IPS-18c (cell line): ENCODE measurements around the gene DCAF8.
"Not testable (repeated sequence)": the region's sequence is repeated elsewhere in the genome, so short reads cannot be mapped to it uniquely, and the experiment has no call there.

Experiments
- H3K4me3 ChIP-seq: 2 replicates; pipeline ENCODE4 v1.7.0; 2013; ENCODE audit warnings: low read depth, mild to moderate bottlenecking, low read length, moderate library complexity; ENCODE audit not compliant: insufficient read depth
- H3K9me3 ChIP-seq: one replicate; pipeline ENCODE4 v1.6.1; 2013; ENCODE audit warnings: mild to moderate bottlenecking, low read length, moderate library complexity; ENCODE audit not compliant: control insufficient read depth, insufficient read depth

The DCAF8 gene

GRCh38 chr1:160261893-160262794 is at the start of gene DCAF8:
Gene DCAF8, minus strand, starts transcription at chr1:160262549. Its CDS starts 18,541 bp downstream, at chr1:160244008.
- H3K4me3 ChIP-seq: peak within 1 kb of the TSS; percentile 98
- H3K9me3 ChIP-seq: peaks cover 2% of the 10 kb centered on the region

- Histone ChIP-seq H3K9me3 (peaks cover 2% of the 10 kb centered on the region), H3K4me3 (no peak overlapping the region)
These were observed 47.2 kb upstream of the DCAF8 start for GRCh38 chr1:160309571-160309970.

DNA sequence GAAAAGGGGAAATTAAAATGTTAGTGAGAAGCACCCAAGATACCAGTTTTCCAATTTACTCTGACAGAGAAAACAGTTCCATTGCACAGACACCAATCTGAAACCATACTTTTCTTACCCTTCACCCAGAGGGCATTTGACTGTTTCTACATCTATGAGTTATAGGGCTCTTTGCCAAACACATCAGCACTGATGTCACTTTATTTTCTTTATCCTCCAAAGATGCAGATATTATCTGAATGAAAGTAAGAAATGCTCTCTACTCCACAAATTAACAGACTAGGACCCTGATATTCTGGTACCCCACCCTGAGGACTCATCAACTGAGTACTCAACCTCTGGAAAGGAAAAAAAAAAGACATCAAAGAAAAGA is 46.8 kb upstream of the DCAF8 start:
- H3K9me3 ChIP-seq: peaks cover 2% of the 10 kb centered on the region

DNA sequence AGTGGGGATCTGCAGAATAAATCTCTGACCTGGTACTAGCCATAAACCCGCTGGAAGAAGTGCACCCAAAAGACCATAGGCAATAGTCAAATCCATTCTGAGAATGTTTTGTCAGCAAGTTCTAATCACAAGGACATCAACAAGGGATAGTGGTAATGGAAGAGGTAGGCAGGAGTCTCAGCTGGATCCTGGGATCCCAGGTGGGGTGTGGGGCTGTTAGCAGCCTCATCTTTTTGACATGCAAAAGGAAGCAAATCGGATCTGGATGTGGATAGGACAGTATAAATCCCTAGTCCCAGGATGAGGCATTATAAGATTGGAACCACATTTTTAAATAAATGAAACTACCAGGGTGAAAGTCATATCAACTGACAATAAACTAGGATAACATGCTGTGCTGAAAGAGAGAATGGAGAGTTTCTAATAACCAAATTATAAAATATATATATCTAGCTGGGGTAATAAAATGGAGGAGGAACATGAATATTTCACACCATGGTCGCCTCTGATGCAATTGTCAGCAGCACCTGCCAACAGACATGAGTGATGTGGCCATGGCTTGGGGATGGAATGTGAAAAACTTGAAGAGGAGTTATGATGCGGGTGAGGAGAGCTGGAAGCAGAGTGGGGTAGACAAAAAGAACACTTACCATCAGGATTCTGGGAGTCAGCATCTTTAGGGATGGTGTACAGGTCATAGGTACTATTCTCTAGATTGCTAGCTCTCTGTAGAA is 46.3 kb upstream of the DCAF8 start:
- no peak overlapping the region for H3K4me3 ChIP-seq
- peaks cover 2% of the 10 kb centered on the region for H3K9me3 ChIP-seq

More for the DNA sequence above, 46.8 kb upstream of the DCAF8 start:
- H3K4me3 ChIP-seq: no peak overlapping the region

- Histone ChIP-seq H3K9me3 (no peaks in the 10 kb centered on the region), H3K4me3 (no peak overlapping the region)
These were observed 44.9 kb upstream of the DCAF8 start for GRCh38 chr1:160307118-160307791.

- Histone ChIP-seq H3K4me3 (no peak overlapping the region), H3K9me3 (no peaks in the 10 kb centered on the region)
These were observed 37.8 kb upstream of the DCAF8 start for GRCh38 chr1:160300173-160300572.

DNA sequence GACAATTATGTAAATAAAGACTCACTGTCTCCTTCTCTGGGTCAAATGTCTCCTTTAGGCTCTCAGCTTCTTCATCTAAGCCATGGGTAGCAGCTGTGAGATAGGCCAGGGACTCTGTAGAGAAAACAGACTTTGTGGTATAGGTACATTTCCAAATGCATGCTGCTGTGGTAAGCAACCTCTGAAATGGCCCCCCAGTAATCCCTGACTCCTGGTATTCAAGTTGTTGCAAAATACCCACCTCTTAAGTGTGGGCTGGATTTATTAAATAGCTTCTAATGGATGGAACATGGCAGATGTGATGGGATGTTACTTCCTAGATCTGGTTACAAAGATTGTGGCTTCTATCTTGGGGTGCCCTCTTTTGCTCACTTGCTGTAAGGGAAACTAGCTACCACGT is 33.7 kb upstream of the DCAF8 start:
- H3K9me3 ChIP-seq: no peaks in the 10 kb centered on the region
- H3K4me3 ChIP-seq: no peak overlapping the region

GRCh38 chr1:160293020-160293968 is 30.9 kb upstream of the DCAF8 start:
- no peaks in the 10 kb centered on the region for H3K9me3 ChIP-seq
- no peak overlapping the region for H3K4me3 ChIP-seq

GRCh38 chr1:160291248-160292220 is 29.2 kb upstream of the DCAF8 start:
- no peaks in the 10 kb centered on the region for H3K9me3 ChIP-seq
- no peak overlapping the region for H3K4me3 ChIP-seq

DNA sequence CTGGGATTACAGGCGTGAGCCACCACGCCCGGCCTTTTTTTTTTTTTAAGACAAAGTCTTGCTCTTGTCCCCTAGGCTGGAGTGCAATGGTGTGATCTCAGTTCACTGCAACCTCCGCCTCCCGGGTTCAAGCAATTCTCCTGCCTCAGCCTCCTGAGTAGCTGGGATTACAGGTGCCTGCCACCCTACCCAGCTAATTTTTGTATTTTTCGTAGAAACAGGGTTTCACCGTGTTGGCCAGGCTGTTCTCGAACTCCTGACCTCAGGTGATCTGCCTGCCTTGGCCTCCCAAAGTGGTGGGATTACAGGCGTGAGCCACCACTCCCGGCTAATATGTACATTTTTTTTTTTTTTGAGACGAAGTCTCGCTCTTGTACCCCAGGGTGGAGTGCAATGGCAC is 25.4 kb upstream of the DCAF8 start:
- not testable (repeated sequence) for H3K9me3 ChIP-seq, H3K4me3 ChIP-seq

DNA sequence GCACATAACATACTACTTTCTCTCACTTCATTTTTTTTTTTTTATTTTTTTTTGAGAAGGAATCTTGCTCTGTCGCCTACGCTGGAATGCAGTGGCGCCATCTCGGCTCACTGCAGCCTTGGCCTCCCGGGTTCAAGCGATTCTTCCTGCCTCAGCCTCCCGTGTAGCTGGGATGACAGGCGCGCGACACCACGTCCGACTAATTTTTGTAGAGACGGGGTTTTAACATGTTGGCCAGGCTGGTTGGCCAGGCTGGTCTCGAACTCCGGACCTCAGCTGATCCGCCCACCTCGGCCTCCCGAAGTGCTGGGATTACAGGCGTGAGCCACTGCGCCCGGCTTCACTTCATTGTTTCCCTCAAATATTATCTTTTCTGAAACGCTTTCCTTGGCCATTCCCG is 23.2 kb upstream of the DCAF8 start:
- Histone ChIP-seq H3K4me3 (peak overlapping the region; percentile 83; the same call in 1 of the 2 replicates), H3K9me3 (no peaks in the 10 kb centered on the region)

DNA sequence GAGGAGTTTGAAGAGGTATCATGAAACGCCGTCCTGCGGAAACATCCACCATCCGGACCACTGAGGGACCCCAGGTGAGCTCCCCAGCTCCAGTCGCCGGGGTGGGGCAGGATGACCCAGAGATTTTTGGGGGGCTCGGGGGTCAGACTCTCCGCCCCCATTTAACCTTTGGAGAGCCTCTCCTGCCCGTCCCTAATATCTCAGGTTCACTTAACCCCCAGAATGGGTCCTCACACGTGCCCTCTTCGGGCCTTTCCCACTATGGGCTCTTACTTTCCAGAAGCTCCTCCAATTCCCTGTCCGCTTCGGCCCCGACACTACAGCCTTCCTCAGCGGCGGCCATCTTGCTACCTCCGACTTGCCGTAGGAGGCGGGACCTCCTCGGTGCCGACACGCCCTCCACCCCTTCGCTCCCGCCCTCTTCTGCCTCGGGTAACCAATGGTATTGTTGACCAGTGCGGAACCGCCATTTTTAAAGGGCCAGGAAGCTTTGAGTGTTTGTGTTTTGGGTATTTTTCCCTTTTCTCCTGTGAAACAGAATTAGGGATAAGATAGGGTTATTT is 22.5 kb upstream of the DCAF8 start, which contains the start of gene PEX19:
Gene PEX19, minus strand, starts transcription at position 352 of the 563 bp plus-strand sequence. Its CDS starts 9 bp downstream, at position 343.
- Histone ChIP-seq H3K9me3 (no peaks in the 10 kb centered on the region), H3K4me3 (peak within 1 kb of the TSS; percentile 83)

DNA sequence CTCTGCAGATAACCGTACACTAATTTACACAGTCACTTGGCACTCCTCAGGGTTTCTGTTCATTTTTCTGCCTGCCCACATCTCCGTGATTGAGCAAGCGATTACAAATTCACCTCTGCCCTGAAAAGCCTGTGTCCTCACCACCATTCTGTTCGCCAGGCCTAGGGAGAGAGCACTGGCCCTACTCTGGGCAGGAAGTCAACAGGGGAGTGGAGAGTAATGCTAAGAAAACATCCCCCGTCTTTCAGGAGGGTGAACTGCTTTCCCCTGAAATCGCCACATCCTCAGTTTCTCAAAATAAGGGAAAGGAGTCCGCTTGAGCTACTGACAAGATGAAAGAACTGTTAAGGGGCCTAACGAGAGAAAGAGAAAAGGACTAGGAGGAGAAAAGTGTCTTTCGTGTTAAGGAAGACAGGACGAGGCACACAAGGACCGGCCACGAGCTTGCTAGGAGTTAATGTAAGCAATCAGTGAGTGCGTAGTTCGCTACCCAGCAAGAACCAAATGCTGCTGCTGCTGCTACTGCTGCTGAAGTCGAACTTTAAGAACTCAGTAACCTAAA is 22.0 kb upstream of the DCAF8 start:
- H3K9me3 ChIP-seq: no peaks in the 10 kb centered on the region
- H3K4me3 ChIP-seq: peak overlapping the region; percentile 83

DNA sequence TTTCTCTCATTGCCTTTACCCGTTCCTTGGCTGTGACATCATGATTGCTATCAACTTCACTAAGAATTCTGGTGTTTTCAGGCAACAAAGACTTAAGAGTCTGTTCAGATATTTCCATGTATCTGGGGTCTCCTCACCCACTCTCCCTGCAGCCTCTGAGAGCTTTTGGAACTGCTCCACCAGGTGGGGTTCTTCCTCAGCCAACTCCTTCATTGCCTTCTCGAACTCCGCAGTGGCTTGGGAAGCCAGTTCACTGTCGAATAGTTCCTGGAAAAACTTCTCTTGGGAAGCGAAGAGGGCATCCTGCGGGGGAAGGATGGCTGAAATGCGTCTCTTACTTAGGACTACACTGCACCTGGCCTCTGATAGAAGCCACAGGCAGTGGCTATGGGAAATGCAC is 20.5 kb upstream of the DCAF8 start:
- Histone ChIP-seq H3K9me3 (no peaks in the 10 kb centered on the region), H3K4me3 (no peak overlapping the region)

- Histone ChIP-seq H3K9me3 (no peaks in the 10 kb centered on the region), H3K4me3 (no peak overlapping the region)
These were observed 15.6 kb upstream of the DCAF8 start for GRCh38 chr1:160277987-160278386.
